Articular chondrocyte of knee joint (primary cell): ENCODE measurements around the gene VWA5B1. TPM values are rescaled to one million over a fixed set of nuclear protein-coding genes. Genes with fewer than 3 reads are reported as not detected.

Experiments used
- total RNA-seq: library from RNA; depleted of rRNA; stranded (reverse); fragments of >200 nt; gene quantifications from 2 replicates; pipeline ENCODE4 v1.2.3, GENCODE V29; 2012

VWA5B1 gene
- not detected in 2 replicates for total RNA-seq

DNA sequence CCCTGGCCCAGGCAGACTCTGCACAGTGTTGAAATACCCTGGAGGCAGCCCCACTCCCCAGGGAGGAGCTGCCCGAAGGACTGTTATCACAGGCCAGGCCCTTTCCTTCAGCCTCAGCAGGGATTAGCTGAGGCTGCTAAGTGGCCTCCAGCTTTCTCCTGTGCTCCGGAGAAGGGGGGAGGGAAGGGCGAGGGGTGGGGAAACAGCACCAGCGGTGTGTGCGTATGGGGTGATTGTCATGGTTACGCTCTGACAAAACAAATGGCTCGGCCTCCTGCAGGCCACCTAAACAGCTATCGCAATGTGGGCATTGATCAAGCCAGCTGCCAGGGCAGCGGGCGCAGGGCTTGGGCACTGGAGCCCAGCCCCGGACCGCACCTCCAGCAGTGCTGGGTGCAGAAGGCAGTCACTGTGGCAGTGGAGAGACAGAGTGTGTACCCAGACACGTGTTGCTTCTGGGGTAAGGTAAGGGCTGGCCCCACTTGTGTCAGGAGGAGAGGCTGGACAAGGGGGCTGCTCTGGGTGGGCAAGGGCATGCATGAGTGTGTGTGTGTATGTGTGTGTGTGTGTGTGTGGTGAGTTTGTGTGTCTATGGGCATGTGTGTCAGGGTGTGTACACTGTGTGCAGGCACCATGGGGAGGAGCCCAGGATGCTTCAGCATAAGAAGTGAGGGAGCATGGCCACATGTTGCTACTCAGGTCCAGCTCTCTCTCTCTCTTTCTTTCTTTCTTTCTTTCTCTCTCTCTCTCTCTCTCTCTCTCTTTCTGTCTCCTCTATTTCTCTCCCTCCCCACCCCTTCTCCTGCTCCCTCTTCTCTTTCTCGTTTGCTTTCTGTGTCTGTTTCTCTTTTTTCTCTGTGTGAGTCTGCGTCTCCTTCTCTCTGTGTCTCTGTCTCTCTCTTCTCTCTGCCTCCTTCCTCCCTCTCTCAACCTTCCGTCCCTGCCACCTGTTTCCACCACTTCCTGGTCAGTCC, at the start of gene VWA5B1:
VWA5B1 (plus strand) TSS at position 252 of the 974 bp plus-strand sequence. CDS start 19,727 bp downstream, outside the sequence.

Other genes starting within 250 kb of the VWA5B1 start
- not detected in 2 replicates for gene PLA2G5, start 220.7 kb upstream of the VWA5B1 start, total RNA-seq
- gene PLA2G2D, start 171.3 kb upstream of the VWA5B1 start, total RNA-seq = not detected in 2 replicates
- not detected in 2 replicates for gene PLA2G2F, start 151.6 kb upstream of the VWA5B1 start, total RNA-seq
- gene UBXN10, start 104.8 kb upstream of the VWA5B1 start, total RNA-seq = 0.32 and 0.39 TPM in 2 replicates
- gene PLA2G2C, start 104.4 kb upstream of the VWA5B1 start, total RNA-seq = not detected in 2 replicates
- 0.65 and 2.1 TPM in 2 replicates for gene CAMK2N1, start 195.3 kb downstream of the VWA5B1 start, total RNA-seq
- 29.8 and 35.8 TPM in 2 replicates for gene MUL1, start 217.3 kb downstream of the VWA5B1 start, total RNA-seq